HG02885 (cell line): ENCODE data around the gene GABRA6.

ENCODE experiments used
- ATAC-seq: cut with Tn5 transposase; IDR thresholded peaks from one replicate; pipeline ENCODE4 v1.9.1; 2021; ENCODE audit warnings: mild to moderate bottlenecking; ENCODE audit not compliant: unreplicated experiment, poor library complexity

The GABRA6 gene

DNA sequence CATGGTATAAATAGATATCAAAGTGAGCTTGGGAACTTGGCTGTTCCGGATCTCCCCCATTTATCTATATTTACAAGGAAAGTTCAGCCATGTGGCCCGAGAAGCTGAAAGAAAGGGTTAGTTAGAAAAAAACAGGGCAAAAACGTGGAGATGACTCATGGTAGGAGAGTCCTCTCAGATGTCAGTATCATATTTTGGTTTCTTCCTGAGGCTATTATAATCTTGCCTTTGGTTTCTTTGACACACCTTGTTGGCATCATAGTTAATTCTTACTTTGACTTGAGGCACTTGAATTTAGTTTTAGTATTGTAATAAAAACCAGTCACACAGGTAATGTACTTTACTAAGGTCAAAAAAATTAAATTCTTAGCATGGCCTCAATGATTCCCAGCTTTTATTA, 59.9 kb downstream of the GABRA6 start:
- ATAC-seq, result no peak

DNA sequence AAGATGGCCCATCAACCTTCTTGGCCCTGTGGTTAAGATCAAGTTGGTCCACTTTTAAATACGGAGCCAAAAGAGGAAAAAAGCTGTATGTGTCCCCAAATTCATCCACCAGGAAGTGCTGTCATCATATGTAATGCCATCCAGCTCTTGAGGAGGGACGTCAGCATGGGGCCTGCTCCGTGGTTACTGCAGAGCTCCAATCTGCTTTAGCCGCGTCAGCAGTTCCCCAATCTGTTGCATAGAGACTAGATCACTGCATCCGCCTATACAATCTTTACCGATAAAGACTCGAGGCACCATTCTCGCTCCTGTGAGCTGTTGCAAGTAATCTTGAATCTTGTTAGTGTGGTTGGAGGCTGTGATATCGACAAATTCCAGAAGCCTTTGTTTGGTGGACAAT, 65.7 kb downstream of the GABRA6 start:
- ATAC-seq, result no peak
